HCT116 (cell line): ENCODE results near the gene ARL5A. TPM values are rescaled to one million over a fixed set of nuclear protein-coding genes. Genes with fewer than 3 reads are reported as not detected.

Experiments used
- ATAC-seq: fragments of 200-7000 bp; cut with Tn5 transposase; 2 replicates; pipeline ENCODE4 v1.9.1; 2020; ENCODE audit warnings: mild to moderate bottlenecking, moderate library complexity
- BruUV-seq: library from RNA; stranded (reverse); fragments of 400-500 nt; replicated peaks from 2 replicates; lab custom pipeline; 2021; lab: Mats Ljungman, UMichigan
- CTCF ChIA-PET: fragments of 300-600 bp; sonication (Branson Sonifier 250); formaldehyde crosslinking; loops from one replicate; lab custom pipeline; 2021; ENCODE audit warnings: antibody characterized with exemption; lab: Charles Lee
- POLR2A ChIA-PET: fragments of 300-600, 350-600 bp; sonication (Branson Sonifier 250); formaldehyde crosslinking; loops from one replicate; lab custom pipeline; 2021; ENCODE audit warnings: antibody characterized with exemption; lab: Charles Lee
- RAD21 ChIA-PET, 2 experiments: fragments of 300-600 bp; sonication (Branson Sonifier 250); formaldehyde crosslinking; loops; one replicate each; lab custom pipeline; 2023; ENCODE audit warnings: low total read pairs in 2 of 2; ENCODE audit not compliant: uncharacterized antibody in 2 of 2, unreplicated experiment in 2 of 2, low non-redundant PET in 1 of 2; lab: Charles Lee
- DNase-seq: peaks from one replicate; pipeline ENCODE4 v3.0.0-alpha.2; 2010; ENCODE audit warnings: low read depth, low spot score
- H2AFZ ChIP-seq: fragments of 200-600 bp; shearing (Covaris generic), sonication (generic); 2 replicates; pipeline ENCODE4 v1.6.1; 2017; ENCODE audit warnings: low read depth, mixed run types, mixed read lengths, antibody characterized with exemption, low read length; ENCODE audit not compliant: poor library complexity, severe bottlenecking
- H3K27ac ChIP-seq: 2 replicates; pipeline ENCODE4 v1.5.1; 2012; ENCODE audit warnings: low read depth, low read length
- H3K27me3 ChIP-seq: fragments of 200-600 bp; sonication (generic); 2 replicates; pipeline ENCODE4 v1.6.1; 2016; ENCODE audit warnings: mixed run types, low read length, mixed read lengths; ENCODE audit not compliant: insufficient read depth
- H3K36me3 ChIP-seq, 2 experiments: fragments of 200-500 bp in 1 of 2; fragments of 200-600 bp in 1 of 2; sonication (Bioruptor generic) in 1 of 2; sonication (generic) in 1 of 2; 2 replicates each; pipeline versions ENCODE4 v1.5.1 to v1.6.1; 2014 to 2016; ENCODE audit warnings: low read length in 2 of 2, inconsistent platforms in 1 of 2, mixed read lengths in 1 of 2, mixed run types in 1 of 2; ENCODE audit not compliant: insufficient read depth in 2 of 2, control insufficient read depth in 1 of 2
- H3K4me1 ChIP-seq, 2 experiments: fragments of 200-600 bp in 1 of 2; sonication (generic) in 1 of 2; 2 replicates each; pipeline versions ENCODE4 v1.5.1 to v1.6.1; 2012 to 2017; ENCODE audit warnings: low read length in 2 of 2, inconsistent platforms in 1 of 2, mild to moderate bottlenecking in 1 of 2, mixed read lengths in 1 of 2, mixed run types in 1 of 2, moderate library complexity in 1 of 2; ENCODE audit not compliant: insufficient read depth in 2 of 2, control insufficient read depth in 1 of 2
- H3K4me2 ChIP-seq: fragments of 200-600 bp; sonication (generic); 2 replicates; pipeline ENCODE4 v1.6.1; 2017; ENCODE audit warnings: mixed run types, low read length, mixed read lengths
- H3K4me3 ChIP-seq, 2 experiments: fragments of 200-600 bp in 1 of 2; sonication (generic) in 1 of 2; replicated peaks in 1 of 2; 2 replicates each; pipeline ENCODE4 v1.5.1; 2011 to 2016; ENCODE audit warnings: low read length in 2 of 2, control low read depth in 1 of 2, low read depth in 1 of 2, mild to moderate bottlenecking in 1 of 2, mixed read lengths in 1 of 2, mixed run types in 1 of 2
- H3K79me2 ChIP-seq: fragments of 200-600 bp; sonication (generic); 2 replicates; pipeline ENCODE4 v1.6.1; 2017; ENCODE audit warnings: mild to moderate bottlenecking, mixed run types, low read length, moderate library complexity, mixed read lengths; ENCODE audit not compliant: insufficient read depth
- H3K9ac ChIP-seq: fragments of 200-600 bp; sonication (generic); 2 replicates; pipeline ENCODE4 v1.6.1; 2016; ENCODE audit warnings: low read length, mixed read lengths
- H3K9me2 ChIP-seq: fragments of 200-600 bp; sonication (generic), shearing (Covaris generic); 2 replicates; pipeline ENCODE4 v1.6.1; 2017; ENCODE audit warnings: mixed run types, mild to moderate bottlenecking, moderate library complexity; ENCODE audit not compliant: insufficient read depth
- H3K9me3 ChIP-seq, 2 experiments: fragments of 200-500 bp in 1 of 2; fragments of 200-600 bp in 1 of 2; sonication (Bioruptor generic) in 1 of 2; sonication (generic) in 1 of 2; 2 replicates each; pipeline ENCODE4 v1.6.1; 2014 to 2017; ENCODE audit warnings: low read length in 2 of 2, mixed read lengths in 2 of 2, inconsistent platforms in 1 of 2, low read depth in 1 of 2, mild to moderate bottlenecking in 1 of 2, mixed run types in 1 of 2, moderate library complexity in 1 of 2; ENCODE audit not compliant: control insufficient read depth in 1 of 2, insufficient read depth in 1 of 2
- H4K20me1 ChIP-seq: fragments of 200-600 bp; sonication (generic), shearing (Covaris generic); 2 replicates; pipeline ENCODE4 v1.6.1; 2017; ENCODE audit warnings: mixed run types, mild to moderate bottlenecking, moderate library complexity; ENCODE audit not compliant: insufficient read depth
- CBX3 ChIP-seq: IDR thresholded peaks from 2 replicates; pipeline ENCODE4 v1.6.1; 2012; ENCODE audit warnings: low read depth
- CTCF ChIP-seq, 3 experiments: fragments of 200-600 bp in 1 of 3; sonication (generic) in 1 of 3; IDR thresholded peaks in 2 of 3; conservative IDR thresholded peaks in 1 of 3; 2 replicates each; pipeline ENCODE4 v1.5.1; 2012 to 2017; ENCODE audit warnings: low read depth in 2 of 3, low read length in 2 of 3, antibody characterized with exemption in 1 of 3, borderline replicate concordance in 1 of 3, control low read depth in 1 of 3, mild to moderate bottlenecking in 1 of 3, mixed read lengths in 1 of 3, mixed run types in 1 of 3, moderate library complexity in 1 of 3; ENCODE audit not compliant: insufficient read depth in 1 of 3
- EGR1 ChIP-seq: IDR thresholded peaks from 2 replicates; pipeline ENCODE4 v1.6.1; 2012; ENCODE audit warnings: low read depth
- EZH2 ChIP-seq: fragments of 200-600 bp; sonication (generic); IDR thresholded peaks from 2 replicates; pipeline ENCODE4 v1.6.1; 2017; ENCODE audit warnings: antibody characterized with exemption, mixed run types
- EZH2phosphoT487 ChIP-seq: fragments of 200-600 bp; IDR thresholded peaks from 2 replicates; pipeline ENCODE4 v1.6.1; 2018; ENCODE audit warnings: antibody characterized with exemption, borderline replicate concordance
- MAX ChIP-seq: IDR thresholded peaks from 2 replicates; pipeline ENCODE4 v1.6.1; 2012
- POLR2AphosphoS5 ChIP-seq: IDR thresholded peaks from 2 replicates; pipeline ENCODE4 v1.6.1; 2011; ENCODE audit warnings: mild to moderate bottlenecking, low read depth, low read length, moderate library complexity
- RAD21 ChIP-seq: IDR thresholded peaks from 2 replicates; pipeline ENCODE4 v1.6.1; 2012; ENCODE audit warnings: low read depth, mild to moderate bottlenecking
- SIN3A ChIP-seq: IDR thresholded peaks from 2 replicates; pipeline ENCODE4 v1.6.1; 2012; ENCODE audit warnings: low read depth
- SRF ChIP-seq: IDR thresholded peaks from 2 replicates; pipeline ENCODE4 v1.6.1; 2012; ENCODE audit warnings: low read depth
- ZBTB33 ChIP-seq: IDR thresholded peaks from 2 replicates; pipeline ENCODE4 v1.6.1; 2011; ENCODE audit warnings: mild to moderate bottlenecking, low read length, moderate library complexity; ENCODE audit not compliant: insufficient replicate concordance; ENCODE audit errors: extremely low read depth
- ZFX ChIP-seq: fragments of 450-650 bp; IDR thresholded peaks from 2 replicates; pipeline ENCODE4 v1.6.1; 2017
- intact Hi-C: fragments of 100-400 bp; cut with micrococcal nuclease; formaldehyde crosslinking; loops from 2 replicates; pipeline ENCODE4 v1.10.0; 2022
- total RNA-seq: library from RNA; stranded (reverse); gene quantifications from one replicate; pipeline ENCODE4 v1.2.1, GENCODE V29; 2021; ENCODE audit not compliant: unreplicated experiment

Gene ARL5A
- total RNA-seq, 1 experiment from 2014 or later: 74.4 TPM

GRCh38 chr2:151860210-151860609 is 32.0 kb upstream of the ARL5A start:
- no TSS peak for BruUV-seq
- RAD21 ChIA-PET: no interaction called here

More at GRCh38 chr2:151860210-151860609, 32.0 kb upstream of the ARL5A start:
- no peaks in the 10 kb centered on the region for H3K9me2 ChIP-seq
- no peaks in the 10 kb centered on the region for H3K4me1 ChIP-seq
- H4K20me1 ChIP-seq: no peaks in the 10 kb centered on the region
- no peaks in the 10 kb centered on the region for H3K36me3 ChIP-seq
- no peaks in the 10 kb centered on the region for H3K9me3 ChIP-seq
- H3K4me3 ChIP-seq: no peak overlapping the region
- DNase-seq (no peak), ATAC-seq (no peak)
- no peak overlapping the region for H2AFZ ChIP-seq
- no peak overlapping the region for H3K27ac ChIP-seq
- no peaks in the 10 kb centered on the region for H3K27me3 ChIP-seq
- H3K4me2 ChIP-seq: no peak overlapping the region
- intact Hi-C loops: no loop called here
- TF ChIP-seq ZBTB33 (no peak), EGR1 (no peak), RAD21 (no peak), CTCF (IDR thresholded peaks at IDR 0.05 in 2 of 3, conservative IDR thresholded peaks at IDR 0.05 in 1 of 3; ENCODE audit: borderline replicate concordance in 1 of 3, insufficient read depth in 1 of 3, low read depth in 2 of 3, low read length in 2 of 3) (no peak), EZH2phosphoT487 (no peak), MAX (no peak), CBX3 (no peak), EZH2 (no peak), ZFX (no peak), SRF (no peak), SIN3A (no peak), POLR2AphosphoS5 (no peak)
- CTCF ChIA-PET: no interaction called here
- H3K9ac ChIP-seq: no peak overlapping the region
- no peaks in the 10 kb centered on the region for H3K79me2 ChIP-seq
- POLR2A ChIA-PET: no interaction called here
